NCI-H1092 treated with DMSO at 0.1 percent for 48 hours (cell line): ENCODE measurements around the gene JPT2.

Source experiments
- DNase-seq: peaks from one replicate; lab custom pipeline; 2025; lab: John Stamatoyannopoulos, UW

The JPT2 gene

DNA sequence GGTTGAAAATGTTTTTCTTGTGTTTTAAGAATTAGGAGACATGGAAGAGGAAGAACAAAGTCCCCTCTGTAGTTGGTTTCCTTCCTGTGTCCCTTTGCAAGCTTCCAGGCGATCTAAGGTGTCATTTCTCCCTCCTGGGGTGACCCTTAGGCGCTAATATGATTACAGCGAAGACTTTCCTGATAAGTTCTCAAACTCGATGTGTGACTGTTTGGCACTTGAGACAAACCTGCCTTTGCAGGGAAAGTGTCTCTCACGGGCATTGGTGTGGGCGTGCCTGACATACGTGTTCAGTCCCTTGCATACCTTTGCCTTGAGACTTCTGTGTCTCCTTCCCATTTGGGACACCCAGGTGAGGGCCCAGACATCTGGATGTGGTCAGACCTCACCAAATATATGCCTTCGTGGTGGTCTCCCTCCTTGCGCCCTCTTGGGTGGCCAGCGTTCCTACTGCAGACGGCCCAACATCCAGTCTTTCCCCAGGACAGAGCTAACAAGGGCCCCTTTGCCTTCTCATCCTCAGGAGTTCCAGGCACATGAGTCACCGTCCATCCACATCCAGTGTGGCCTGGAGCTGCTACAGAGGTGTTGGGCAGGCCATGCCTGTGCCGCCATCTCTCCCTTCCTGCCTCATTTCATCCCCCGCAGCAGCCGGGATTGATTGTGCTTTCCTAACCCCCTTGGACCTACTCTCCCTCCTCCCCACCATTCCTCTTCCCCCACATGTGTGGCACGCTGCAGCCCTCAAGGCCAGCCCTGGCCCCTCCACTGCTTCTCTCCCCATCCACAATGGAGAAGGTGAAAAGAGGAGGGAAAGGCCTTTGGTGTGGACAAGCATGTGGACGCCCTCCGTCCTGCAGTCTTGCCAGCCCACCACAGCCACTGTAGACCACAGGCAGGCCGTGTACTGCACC is 3.1 kb upstream of the JPT2 start:
- no peak for DNase-seq

DNA sequence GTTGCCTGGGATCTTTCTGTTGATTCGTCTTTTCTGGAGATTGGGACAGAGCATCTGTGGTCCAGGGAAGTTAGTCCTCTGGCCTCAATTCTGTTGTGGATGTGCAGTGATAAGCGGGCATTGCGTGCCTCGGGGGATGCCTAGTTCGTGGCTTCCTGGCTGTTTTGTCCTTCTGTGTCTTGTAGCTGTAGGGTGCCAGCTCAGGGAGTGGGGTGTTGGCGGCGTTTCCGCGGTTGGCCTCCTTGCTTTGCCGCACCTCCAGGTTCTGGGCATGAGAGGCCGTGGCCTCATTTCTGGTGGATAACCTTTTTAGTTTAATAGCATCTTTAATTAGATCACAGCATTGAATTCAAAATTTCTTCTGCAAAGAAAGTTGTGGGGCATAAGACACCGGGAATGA is 1.4 kb upstream of the JPT2 start:
- DNase-seq = no peak

DNA sequence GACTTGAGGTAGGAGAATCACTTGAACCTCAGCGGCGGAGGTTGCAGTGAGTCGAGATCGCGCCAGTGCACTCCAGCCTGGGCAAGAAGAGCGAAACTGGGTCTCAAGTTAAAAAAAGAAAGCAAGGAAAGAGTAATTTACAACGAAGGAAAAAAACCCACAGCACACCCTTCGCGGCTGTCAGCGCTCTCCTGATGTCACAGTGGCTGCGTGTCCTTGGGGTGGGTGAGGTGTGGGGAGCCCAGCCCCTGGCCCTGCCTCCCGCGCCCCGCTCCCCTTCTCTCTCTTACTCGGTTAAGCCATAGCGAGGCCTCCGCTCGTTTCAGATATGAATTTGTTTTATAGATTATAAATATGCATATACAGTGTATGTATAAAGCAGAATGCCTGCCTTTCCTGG is 740 bp upstream of the JPT2 start:
- no peak for DNase-seq

DNA sequence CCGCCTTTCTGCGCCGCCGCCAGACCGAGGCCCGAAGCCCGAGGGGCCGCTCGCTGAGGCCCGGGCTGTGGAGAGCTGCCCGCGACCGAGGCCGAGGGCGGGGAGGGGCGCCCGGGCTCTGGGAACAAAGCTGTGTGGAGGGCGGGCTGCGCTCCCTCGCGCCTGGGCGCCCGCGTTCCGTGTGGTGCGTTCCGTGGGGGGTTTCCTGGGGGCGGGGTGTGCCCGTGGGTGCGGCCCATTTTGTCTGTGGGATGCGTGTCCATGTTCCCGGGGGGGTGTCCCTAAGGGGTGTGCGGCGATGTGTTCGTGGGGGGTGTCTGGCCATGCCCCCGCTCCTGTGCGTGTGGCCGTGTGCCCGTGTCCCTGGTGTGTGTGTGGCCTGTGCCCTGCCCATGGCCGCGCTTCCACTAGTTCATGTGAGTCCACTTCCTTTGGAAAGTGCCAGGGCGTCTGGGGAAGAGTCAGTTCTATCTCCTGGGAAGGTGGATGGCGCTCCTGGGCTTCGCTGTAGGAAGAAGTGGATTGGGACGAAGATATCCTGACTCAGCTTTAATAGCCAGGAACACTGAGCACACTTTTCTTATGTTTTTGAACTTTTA is 520 bp downstream of the JPT2 start:
- peak; percentile 15 for DNase-seq

DNA sequence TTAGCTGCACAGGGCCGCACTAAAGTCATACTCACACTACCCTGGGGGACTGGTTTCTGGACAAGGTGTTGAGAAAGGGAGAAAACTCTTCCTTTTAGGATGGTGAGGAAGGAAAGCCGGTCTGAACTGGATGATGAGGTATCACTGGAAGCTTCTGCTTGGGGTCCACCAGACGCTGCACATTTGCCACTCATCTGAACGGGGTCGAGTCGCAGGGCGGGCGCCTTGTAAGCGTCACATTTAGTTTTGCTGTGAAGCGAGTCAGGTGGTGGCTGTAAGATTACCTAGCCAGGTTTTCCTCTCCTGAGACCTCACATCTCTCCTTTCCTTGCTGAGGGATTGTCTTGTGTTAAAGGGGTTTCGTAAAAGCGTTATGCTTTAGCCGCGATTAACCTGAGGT is 2.3 kb downstream of the JPT2 start:
- DNase-seq = no peak

DNA sequence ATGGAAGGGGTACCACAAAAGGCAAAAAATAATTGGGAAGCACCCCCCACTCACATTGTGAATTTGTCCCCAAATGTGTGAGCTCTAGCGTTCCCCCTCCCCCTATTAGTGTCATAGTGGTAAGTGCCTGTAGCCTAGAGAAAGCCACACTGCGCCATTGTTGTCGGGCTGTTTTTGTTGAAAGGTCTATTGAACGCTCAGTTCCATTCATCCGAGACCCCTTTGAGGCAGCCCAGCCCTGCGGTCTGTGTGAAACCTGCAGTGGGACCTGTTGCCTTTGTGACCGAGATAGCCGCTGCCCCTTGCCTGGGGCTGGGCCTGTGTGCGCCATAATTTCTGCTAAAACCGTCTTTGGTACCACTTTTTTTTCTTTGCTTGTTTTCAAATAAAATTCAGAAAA is 3.0 kb downstream of the JPT2 start:
- DNase-seq = no peak

DNA sequence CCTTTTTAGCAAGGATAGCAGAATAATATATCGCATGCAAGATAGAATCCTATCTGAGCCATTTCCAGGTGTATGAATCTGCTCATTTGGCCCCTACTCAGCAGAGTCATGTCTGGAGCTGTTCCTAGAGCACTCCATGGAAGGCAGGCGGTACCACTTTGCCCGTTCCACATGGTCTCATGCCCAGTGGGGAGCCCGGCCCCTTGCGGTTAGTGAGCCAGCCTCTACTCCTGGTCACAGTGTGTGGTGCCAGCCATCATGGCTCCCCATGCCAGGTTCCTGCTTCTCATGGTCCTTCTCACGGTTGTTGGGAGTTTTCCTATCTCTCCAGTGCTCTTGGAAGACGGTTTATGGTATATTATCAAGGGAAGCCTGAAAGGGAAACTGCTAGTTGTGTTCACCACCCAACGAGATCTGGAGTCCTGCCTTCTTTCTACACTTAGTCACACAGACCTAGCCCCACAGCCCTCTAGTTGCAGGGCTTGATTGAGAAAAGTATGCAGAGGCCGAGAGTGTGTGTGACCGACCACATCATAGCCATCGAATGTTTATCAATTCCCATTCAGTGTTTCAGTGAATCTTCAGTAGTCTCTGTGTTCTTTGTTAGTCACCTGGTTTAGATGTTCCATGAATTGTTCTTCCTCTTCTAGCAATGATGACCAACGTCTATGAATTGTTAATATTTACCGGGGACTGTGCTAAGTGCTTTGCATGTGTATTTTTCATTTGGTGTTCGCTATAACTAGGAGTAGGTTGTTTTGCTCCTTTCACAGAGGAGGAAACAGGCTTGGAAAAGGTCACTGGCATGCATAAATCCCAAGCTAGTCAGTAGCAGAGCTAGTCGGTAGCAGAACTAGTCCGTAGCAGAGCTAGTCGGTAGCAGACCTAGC is 9.6 kb downstream of the JPT2 start:
- no peak for DNase-seq

DNA sequence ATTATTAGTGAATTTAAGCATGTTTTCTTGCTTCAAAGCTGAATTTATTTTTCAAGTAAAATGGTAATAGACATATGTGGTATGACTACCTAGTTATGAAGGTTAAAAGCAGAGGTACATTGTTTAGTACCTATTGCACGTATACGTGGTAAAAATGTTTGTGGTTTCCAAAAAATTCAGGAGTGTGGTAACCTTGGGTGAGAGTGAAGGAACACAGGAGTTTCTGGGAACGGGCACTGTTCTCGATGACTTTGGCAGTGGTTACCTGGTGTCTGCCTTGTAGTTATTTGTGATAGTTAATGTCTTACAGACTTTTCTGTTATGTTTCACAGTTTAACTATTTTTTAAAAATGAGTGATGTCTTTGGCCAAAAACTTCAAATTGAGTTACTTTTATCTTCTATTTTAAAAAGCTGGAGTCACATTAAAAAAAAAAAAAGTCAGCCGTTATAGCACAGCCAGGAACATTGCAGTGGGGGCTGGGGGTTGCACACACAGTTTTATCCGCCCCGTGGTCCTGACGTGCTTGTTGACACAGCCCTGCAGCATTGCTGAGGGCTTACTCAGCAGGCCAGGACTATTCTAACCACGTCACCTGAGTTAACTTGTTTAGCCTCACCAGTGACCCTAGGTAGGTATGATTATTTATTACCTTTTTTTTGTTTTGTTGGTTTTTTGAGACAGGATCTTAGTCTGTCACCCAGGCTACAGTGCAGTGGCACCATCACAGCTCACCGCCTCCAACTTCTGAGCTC is 10.9 kb downstream of the JPT2 start:
- DNase-seq = no peak

DNA sequence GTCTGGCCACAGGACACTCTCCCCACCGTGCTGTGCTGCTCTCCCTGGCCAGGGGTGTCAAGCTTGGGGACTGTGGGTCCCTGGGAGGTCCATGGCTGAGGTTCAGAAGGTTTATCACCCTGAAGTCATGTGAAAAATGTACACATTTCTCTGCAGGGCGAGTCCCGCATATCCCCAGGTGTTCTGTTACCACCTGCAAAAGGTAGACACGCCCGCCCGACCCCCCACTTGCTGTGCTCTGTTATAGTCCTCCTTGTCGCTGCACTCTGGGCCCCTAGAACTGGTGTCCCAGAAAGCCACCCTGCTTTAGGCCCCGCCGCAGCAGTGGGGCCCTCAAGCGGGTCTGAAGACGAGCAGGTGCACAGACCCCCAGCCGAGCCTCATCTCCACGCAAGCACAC is 11.8 kb downstream of the JPT2 start:
- no peak for DNase-seq

DNA sequence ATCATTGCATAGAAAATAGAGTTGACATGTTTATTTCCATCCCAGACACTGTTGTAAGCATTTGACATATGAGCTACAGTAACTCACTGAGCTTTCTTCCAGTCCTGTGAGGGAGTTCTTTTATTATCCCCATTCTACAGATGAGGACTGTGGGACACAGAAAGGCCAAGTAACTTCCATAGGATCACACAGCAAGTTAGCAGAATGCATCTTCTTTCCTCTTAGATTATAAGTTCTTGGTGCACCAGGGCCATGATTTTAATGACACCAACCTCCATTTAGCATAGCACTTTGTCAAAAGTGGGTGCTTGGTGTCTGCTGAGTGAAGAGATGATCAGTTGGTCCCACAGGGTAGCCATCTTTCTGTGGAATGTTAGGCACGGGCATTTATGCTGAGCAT is 12.7 kb downstream of the JPT2 start:
- no peak for DNase-seq

DNA sequence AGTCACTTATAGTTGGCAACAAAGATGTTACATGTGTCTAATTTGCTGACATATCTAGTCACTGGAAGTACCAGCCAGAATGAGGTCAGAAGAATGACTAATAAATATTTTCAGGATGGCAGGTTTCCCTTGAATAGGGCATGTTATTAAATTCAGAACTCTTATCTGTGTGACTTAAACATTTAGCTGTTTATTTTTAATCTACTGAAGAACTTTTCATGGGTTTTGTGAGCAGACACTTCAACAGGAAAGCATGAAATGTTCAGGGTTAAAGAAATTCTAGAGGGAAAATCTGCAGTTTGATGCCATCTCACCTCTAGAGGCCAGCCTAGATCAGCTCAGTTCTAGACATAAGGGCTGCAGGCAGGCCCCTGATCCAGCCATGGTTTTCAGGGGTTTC is 13.2 kb downstream of the JPT2 start:
- DNase-seq = no peak

DNA sequence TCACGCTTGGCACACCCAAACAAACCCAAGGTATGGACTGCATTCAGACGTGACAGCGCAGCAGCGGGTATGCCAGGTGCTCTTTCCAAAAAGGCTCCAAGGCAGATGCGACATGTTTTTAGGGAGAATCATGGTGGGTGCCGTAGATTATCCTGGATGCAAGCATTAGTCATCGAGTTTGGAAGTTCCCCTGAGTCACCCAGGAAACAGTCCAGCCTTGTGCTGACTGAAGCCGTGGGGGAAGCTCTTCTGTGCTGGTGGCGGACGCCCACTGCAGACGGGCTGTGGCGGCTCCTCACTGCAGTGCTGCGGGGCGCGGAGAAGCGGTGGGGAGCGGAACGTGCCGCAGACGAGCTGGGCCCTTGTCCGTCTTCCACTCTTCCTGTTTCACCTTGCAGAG is 13.9 kb downstream of the JPT2 start:
- no peak for DNase-seq

DNA sequence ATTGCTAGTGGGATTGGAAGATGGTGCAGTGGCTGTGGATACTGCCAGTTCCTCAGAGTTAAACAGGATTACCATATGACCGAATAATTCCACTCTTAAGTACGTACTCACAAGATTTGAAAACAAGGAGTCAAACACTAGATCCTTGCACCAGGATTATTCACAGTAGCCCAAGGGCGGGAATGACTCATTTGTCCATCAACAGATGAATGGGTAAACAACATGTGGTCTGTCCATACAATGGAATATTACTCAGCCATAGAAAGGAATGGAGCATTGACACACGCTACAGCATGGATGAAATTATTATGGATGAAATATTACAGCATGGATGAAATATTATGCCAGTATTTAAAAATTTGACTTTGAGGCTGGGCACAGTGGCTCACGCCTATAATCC is 18.8 kb downstream of the JPT2 start:
- DNase-seq = no peak

DNA sequence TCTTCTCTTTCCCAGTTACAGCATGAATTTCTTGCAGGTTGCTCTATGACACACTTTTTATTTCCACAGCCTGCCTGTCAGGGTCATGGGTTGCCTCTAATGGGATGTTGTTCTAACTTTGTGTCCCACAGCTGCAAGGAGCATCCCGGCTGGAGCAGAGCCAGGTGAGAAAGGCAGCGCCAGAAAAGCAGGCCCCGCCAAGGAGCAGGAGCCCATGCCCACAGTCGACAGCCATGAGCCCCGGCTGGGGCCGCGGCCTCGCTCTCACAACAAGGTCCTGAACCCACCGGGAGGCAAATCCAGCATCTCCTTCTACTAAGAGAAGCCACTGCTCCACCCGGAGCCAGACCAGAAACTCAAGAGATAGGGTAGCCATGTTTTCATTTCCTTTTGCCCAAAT is 20.6 kb downstream of the JPT2 start:
- no peak for DNase-seq

DNA sequence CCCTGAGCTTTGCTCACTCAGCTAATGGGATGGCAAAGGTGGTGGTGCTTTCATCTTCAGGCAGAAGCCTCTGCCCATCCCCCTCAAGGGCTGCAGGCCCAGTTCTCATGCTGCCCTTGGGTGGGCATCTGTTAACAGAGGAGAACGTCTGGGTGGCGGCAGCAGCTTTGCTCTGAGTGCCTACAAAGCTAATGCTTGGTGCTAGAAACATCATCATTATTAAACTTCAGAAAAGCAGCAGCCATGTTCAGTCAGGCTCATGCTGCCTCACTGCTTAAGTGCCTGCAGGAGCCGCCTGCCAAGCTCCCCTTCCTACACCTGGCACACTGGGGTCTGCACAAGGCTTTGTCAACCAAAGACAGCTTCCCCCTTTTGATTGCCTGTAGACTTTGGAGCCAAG is 22.2 kb downstream of the JPT2 start:
- no peak for DNase-seq

DNA sequence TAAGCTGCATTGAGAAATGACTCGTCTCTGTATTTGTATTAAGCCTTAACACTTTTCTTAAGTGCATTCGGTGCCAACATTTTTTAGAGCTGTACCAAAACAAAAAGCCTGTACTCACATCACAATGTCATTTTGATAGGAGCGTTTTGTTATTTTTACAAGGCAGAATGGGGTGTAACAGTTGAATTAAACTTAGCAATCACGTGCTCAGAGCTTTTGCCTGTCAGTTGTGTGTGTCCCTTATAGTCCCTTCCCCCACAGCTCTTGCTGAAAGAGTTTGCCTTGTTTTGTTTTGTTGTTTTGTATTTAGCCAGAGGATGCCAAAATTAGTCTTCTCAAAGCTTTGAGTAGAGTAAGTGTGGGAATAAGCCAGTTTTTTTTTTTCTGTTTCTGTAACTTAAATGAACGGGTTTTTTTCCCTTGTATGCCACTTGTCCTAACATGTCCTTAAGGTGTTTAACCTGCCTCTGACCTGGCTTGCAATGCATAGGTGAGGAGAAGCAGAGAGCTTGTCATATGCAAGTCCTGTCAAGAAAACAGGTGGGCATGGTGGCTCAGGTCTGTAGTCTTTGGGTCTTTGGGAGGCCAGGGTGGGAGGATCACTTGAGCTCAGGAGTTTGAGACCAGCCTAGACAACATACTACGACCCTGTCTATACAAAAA is 23.3 kb downstream of the JPT2 start:
- DNase-seq = no peak

DNA sequence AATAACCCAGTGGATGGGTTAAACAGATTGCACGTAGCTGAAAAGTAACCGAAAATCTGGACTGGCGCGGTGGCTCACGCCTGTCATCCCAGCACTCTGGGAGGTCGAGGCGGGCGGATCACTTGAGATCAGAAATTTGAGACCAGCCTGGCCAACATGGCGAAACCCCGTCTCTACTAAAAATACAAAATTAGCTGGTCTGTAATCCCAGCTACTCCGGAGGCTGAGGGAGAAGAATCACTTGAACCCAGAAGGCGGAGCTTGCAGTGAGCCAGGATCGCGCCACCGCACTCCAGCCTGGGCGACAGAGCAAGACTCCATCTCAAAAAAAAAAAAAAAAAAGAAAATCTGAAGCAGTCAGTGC is 27.2 kb downstream of the JPT2 start:
- peak; percentile 53 for DNase-seq

DNA sequence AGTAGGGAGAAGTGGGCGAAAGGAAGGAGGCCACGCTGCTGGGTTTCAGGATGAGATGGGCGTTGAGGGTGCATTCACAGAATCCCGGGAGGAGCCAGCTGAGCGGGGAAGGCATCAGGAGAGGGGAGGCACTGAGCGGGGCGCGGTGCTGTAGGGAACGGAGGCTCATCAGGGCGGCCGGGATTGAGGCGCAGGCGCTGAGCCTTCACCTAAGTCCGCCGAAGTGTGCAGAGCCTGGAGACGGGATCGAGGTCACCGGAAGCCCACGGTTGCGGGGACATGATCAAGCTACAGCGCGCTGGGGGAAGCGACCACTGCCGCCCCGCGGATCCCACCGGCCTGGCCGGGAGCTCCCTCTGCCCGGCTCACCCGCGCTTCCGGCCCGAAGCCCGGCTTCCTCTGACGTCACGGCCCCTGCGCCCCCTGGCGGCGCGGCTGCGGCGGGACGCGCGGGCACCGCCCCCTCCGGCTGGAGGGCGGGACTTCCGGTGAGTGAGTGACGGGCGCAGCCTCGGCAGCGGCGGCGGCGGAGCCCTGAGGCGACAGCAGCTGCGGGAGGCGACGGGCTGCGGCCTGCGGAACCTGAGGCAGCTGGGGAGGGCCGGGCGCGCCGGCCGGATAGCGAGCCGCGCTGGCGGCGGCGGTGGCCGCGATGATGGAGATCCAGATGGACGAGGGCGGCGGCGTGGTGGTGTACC is 27.8 kb downstream of the JPT2 start, which contains the start of gene MAPK8IP3:
MAPK8IP3 (plus strand) TSS at position 508 of the 698 bp plus-strand sequence; CDS start at position 653, 145 bp downstream.
- peak; percentile 91 for DNase-seq

DNA sequence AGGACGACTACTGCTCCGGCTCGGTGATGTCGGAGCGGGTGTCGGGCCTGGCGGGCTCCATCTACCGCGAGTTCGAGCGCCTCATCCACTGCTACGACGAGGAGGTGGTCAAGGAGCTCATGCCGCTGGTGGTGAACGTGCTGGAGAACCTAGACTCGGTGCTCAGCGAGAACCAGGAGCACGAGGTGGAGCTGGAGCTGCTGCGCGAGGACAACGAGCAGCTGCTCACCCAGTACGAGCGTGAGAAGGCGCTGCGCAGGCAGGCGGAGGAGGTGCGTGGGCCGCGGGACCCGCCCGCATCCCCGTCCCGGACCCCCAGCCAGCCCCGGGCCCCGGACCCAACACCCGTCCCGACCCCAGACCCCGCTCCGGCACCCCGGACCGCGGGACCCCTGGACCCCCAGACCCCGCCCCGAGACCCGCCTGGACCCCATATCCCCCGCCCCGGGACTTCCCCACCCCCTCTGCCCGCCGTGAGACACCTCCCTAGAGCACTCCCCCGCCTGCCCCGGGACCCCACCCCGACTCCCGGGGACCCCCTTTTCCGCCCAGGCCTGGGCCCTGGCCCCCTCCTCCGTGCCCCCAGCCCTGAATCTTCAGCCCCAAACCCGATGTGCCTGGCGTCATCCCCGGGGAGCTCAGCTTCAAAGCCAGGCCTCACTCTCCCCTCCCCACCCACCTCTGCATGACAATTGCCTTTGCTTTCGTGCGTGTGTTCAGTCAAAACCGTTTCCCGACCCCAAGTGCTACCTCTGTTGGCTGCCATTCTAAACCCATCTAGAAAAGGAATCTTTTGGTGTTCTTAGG is 28.5 kb downstream of the JPT2 start:
- no peak for DNase-seq
